Fibroblast of villous mesenchyme (primary cell): ENCODE results near the gene MEGF8. TPM values are rescaled to one million over a fixed set of nuclear protein-coding genes. Genes with fewer than 3 reads are reported as not detected.
A peak's percentile ranks its signal among the peaks of the same experiment; 100 is the strongest.

Source experiments
- DNase-seq: peaks from one replicate; pipeline ENCODE4 v3.0.0-alpha.2; 2010; ENCODE audit warnings: low read depth
- H3K4me3 ChIP-seq: 2 replicates; pipeline ENCODE4 v1.5.1; 2011; ENCODE audit warnings: low read depth, mild to moderate bottlenecking, low read length
- total RNA-seq: library from RNA; depleted of rRNA; stranded (reverse); fragments of >200 nt; gene quantifications from 2 replicates; pipeline ENCODE4 v1.2.3, GENCODE V29; 2012
- TF ChIP-seq, protein P1 (sequence below): IDR thresholded peaks from 2 replicates; pipeline ENCODE4 v1.5.1; 2012; ENCODE audit warnings: low read depth, mild to moderate bottlenecking, low read length; ENCODE audit not compliant: insufficient read depth

The MEGF8 gene
- total RNA-seq, 1 donor, result 21.2 TPM

DNA sequence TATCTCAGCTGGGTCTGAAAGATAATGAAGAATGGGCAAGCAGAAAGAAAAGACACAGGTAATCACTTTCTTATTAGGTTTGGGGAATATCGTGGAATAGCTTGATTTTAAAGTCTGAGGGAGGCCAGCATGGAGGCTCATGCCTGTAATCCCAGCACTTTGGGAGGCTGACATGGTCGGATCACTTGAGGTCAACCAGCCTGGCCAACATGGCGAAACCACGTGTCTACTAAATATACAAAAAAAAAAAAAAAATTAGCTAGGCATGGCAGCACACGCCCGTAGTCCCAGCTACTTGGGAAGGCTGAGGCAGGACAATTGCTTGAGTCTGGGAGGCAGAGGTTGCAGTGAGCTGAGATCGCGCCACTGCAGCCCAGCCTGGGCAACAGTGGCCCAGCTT lies 21.6 kb upstream of the MEGF8 start:
- H3K4me3 ChIP-seq, result no peak overlapping the region
- TF ChIP-seq, protein P1, sequence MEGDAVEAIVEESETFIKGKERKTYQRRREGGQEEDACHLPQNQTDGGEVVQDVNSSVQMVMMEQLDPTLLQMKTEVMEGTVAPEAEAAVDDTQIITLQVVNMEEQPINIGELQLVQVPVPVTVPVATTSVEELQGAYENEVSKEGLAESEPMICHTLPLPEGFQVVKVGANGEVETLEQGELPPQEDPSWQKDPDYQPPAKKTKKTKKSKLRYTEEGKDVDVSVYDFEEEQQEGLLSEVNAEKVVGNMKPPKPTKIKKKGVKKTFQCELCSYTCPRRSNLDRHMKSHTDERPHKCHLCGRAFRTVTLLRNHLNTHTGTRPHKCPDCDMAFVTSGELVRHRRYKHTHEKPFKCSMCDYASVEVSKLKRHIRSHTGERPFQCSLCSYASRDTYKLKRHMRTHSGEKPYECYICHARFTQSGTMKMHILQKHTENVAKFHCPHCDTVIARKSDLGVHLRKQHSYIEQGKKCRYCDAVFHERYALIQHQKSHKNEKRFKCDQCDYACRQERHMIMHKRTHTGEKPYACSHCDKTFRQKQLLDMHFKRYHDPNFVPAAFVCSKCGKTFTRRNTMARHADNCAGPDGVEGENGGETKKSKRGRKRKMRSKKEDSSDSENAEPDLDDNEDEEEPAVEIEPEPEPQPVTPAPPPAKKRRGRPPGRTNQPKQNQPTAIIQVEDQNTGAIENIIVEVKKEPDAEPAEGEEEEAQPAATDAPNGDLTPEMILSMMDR, result no peak
- no peak for DNase-seq

DNA sequence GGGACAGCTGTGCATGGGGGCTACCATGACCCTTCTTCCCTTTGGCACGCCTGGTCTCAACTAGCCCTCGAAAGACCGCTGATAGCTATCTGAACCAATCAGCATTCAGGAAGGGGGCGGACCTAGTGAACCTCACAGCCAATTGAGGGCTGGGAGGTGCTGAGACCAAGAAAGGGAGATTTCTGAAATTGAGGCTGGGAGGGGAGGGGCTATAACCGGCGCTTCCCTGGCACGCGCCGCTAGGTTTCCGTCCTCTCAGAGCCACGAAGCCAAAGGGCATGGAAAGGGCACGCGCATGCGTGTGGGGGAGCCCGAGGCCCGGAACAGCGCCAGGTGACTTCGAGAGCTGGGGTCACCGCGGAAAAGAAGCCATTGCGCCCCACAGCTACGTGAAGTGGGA lies 18.8 kb upstream of the MEGF8 start:
- H3K4me3 ChIP-seq, result no peak overlapping the region
- no peak for DNase-seq
- TF ChIP-seq, protein P1, result no peak

- H3K4me3 ChIP-seq, result no peak overlapping the region
- DNase-seq, result no peak
- TF ChIP-seq, protein P1, result no peak
These were observed 15.7 kb upstream of the MEGF8 start for GRCh38 chr19:42309686-42310085.

GRCh38 chr19:42311657-42312056 lies 13.8 kb upstream of the MEGF8 start:
- DNase-seq, result no peak
- H3K4me3 ChIP-seq, result no peak overlapping the region
- TF ChIP-seq, protein P1, result peak; percentile 9

GRCh38 chr19:42312370-42312769 lies 13.1 kb upstream of the MEGF8 start:
- H3K4me3 ChIP-seq, result no peak overlapping the region
- DNase-seq, result no peak
- TF ChIP-seq, protein P1, result no peak

GRCh38 chr19:42313096-42313839 lies 12.2 kb upstream of the MEGF8 start, which contains the start of gene TMEM145:
TSS of gene TMEM145 (plus strand) at chr19:42313309. CDS start at chr19:42313377, 68 bp downstream.
- TF ChIP-seq, protein P1, result no peak
- DNase-seq, result peak; percentile 47
- peak within 1 kb of the TSS; percentile 47 for H3K4me3 ChIP-seq
